ENCODE data around the gene CHRND. TPM values are rescaled to one million over a fixed set of nuclear protein-coding genes. Genes with fewer than 3 reads are reported as not detected.

The CHRND gene
- total and polyA plus RNA-seq, 2 of the 13 experiments (the other 11 are each of a cell fraction or from before 2014, with no cell fraction given) = 0.18 TPM; not detected in 1

DNA sequence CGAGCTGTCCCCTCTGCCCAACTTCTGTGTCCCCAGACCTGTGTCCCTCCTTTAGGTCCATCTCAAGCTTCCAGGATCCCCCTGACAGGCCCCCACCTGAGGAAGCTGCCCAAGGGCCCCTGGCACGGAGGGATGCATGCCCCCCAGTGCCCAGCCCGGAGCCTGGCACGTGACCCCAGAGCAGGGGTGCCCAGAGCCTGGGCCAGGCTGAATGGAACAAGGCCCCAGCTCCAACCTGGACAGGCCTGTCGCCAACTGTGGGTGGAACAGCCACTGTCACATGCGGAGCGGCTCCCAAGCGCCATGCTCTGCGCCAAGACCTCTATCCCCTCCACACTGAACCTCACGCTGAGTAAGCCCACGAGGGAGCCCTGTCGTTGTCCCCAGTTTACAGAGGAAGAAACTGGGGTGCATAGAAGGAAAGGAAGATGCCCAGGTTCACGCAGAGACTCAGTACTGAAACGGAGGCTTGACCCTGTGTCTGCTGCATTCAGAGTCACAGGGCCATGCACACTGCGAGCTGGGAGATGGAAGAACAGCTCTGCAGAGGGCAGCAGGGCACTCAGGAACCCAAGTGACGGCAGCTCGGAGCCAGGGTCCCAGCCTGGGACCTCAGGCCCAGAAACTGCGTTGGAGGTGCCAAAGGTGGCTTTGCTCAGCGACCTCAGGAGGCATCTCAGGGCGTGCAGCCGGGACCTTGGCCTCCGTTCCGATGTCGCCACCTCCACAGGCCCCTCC lies 32.8 kb upstream of the CHRND start:
- no peaks in the 10 kb centered on the region for H3K9me3 ChIP-seq (ENCODE audit: low read length)
- H3K4me2 ChIP-seq (ENCODE audit: low read depth, low read length) = no peak overlapping the region
- no peak overlapping the region for H3K9ac ChIP-seq (ENCODE audit: insufficient read depth, low read depth, low read length)
- FAIRE-seq = no peak
- no peak for TF ChIP-seq ZFP36 (IDR thresholded peaks at IDR 0.05; ENCODE audit: borderline replicate concordance, low read depth, low read length, partially characterized antibody)
- no peak for TF ChIP-seq ZBTB1 (CRISPR knock-in tag; IDR thresholded peaks at IDR 0.05; ENCODE audit: borderline replicate concordance)
- TF ChIP-seq ZNF333 (CRISPR knock-in tag; IDR thresholded peaks at IDR 0.05; ENCODE audit: borderline replicate concordance) = no peak
- TF ChIP-seq TSC22D2 (CRISPR knock-in tag; IDR thresholded peaks at IDR 0.05; ENCODE audit: borderline replicate concordance) = no peak
- TF ChIP-seq, protein P1, sequence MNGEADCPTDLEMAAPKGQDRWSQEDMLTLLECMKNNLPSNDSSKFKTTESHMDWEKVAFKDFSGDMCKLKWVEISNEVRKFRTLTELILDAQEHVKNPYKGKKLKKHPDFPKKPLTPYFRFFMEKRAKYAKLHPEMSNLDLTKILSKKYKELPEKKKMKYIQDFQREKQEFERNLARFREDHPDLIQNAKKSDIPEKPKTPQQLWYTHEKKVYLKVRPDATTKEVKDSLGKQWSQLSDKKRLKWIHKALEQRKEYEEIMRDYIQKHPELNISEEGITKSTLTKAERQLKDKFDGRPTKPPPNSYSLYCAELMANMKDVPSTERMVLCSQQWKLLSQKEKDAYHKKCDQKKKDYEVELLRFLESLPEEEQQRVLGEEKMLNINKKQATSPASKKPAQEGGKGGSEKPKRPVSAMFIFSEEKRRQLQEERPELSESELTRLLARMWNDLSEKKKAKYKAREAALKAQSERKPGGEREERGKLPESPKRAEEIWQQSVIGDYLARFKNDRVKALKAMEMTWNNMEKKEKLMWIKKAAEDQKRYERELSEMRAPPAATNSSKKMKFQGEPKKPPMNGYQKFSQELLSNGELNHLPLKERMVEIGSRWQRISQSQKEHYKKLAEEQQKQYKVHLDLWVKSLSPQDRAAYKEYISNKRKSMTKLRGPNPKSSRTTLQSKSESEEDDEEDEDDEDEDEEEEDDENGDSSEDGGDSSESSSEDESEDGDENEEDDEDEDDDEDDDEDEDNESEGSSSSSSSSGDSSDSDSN (CRISPR knock-in tag; IDR thresholded peaks at IDR 0.05) = no peak
- no peak for TF ChIP-seq NCOA2 (CRISPR knock-in tag; IDR thresholded peaks at IDR 0.05)
- no peak for TF ChIP-seq PAWR (CRISPR knock-in tag; IDR thresholded peaks at IDR 0.05; ENCODE audit: borderline replicate concordance)
- TF ChIP-seq, protein P2, sequence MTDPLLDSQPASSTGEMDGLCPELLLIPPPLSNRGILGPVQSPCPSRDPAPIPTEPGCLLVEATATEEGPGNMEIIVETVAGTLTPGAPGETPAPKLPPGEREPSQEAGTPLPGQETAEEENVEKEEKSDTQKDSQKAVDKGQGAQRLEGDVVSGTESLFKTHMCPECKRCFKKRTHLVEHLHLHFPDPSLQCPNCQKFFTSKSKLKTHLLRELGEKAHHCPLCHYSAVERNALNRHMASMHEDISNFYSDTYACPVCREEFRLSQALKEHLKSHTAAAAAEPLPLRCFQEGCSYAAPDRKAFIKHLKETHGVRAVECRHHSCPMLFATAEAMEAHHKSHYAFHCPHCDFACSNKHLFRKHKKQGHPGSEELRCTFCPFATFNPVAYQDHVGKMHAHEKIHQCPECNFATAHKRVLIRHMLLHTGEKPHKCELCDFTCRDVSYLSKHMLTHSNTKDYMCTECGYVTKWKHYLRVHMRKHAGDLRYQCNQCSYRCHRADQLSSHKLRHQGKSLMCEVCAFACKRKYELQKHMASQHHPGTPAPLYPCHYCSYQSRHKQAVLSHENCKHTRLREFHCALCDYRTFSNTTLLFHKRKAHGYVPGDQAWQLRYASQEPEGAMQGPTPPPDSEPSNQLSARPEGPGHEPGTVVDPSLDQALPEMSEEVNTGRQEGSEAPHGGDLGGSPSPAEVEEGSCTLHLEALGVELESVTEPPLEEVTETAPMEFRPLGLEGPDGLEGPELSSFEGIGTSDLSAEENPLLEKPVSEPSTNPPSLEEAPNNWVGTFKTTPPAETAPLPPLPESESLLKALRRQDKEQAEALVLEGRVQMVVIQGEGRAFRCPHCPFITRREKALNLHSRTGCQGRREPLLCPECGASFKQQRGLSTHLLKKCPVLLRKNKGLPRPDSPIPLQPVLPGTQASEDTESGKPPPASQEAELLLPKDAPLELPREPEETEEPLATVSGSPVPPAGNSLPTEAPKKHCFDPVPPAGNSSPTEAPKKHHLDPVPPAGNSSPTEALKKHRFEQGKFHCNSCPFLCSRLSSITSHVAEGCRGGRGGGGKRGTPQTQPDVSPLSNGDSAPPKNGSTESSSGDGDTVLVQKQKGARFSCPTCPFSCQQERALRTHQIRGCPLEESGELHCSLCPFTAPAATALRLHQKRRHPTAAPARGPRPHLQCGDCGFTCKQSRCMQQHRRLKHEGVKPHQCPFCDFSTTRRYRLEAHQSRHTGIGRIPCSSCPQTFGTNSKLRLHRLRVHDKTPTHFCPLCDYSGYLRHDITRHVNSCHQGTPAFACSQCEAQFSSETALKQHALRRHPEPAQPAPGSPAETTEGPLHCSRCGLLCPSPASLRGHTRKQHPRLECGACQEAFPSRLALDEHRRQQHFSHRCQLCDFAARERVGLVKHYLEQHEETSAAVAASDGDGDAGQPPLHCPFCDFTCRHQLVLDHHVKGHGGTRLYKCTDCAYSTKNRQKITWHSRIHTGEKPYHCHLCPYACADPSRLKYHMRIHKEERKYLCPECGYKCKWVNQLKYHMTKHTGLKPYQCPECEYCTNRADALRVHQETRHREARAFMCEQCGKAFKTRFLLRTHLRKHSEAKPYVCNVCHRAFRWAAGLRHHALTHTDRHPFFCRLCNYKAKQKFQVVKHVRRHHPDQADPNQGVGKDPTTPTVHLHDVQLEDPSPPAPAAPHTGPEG (CRISPR knock-in tag; IDR thresholded peaks at IDR 0.05) = no peak
- TF ChIP-seq ZNF30 (CRISPR knock-in tag; IDR thresholded peaks at IDR 0.05) = no peak
- in situ Hi-C loops (cut with HindIII; ENCODE audit: extremely low pct_ligation_motif_present, low pct_unique_long_range_greater_than_20kb) = no loop called here
- H3K4me3 ChIP-seq (replicated peaks in 1 of 3; ENCODE audit: insufficient read depth in 1 of 3, low read depth in 2 of 3, low read length in 3 of 3) = no peak overlapping the region
- intact Hi-C loops (cut with micrococcal nuclease; ENCODE audit: unreplicated experiment) = no loop called here
- no peaks in the 10 kb centered on the region for H3K4me1 ChIP-seq (ENCODE audit: insufficient read depth, low read length)
- peaks cover 23 to 93% of the 10 kb centered on the region in 2 experiments for H3K27me3 ChIP-seq (ENCODE audit: control insufficient read depth in 1 of 2, insufficient read depth in 2 of 2, low read length in 2 of 2)
- WGBS (ENCODE audit: low lambda C conversion rate) = 8% methylated on average over 12 of the region's 24 CpGs
- no peaks in the 10 kb centered on the region for H4K20me1 ChIP-seq (ENCODE audit: insufficient read depth, low read length)
- POLR2A ChIA-PET = no interaction called here
- CTCF ChIA-PET (ENCODE audit: low intra/inter-chr PET ratio, low total read pairs) = no interaction called here
- no peak overlapping the region for H3K27ac ChIP-seq (ENCODE audit: extremely low read length, insufficient read depth, low read length)
- no peak for ATAC-seq
- no peak overlapping the region for H2AFZ ChIP-seq (ENCODE audit: low read length)
- DNase-seq (ENCODE audit: low spot score) = no peak
- H3K36me3 ChIP-seq (replicated peaks in 1 of 2; ENCODE audit: control insufficient read depth in 1 of 2, insufficient read depth in 2 of 2, low read length in 2 of 2) = no peaks in the 10 kb centered on the region
- no peaks in the 10 kb centered on the region for H3K79me2 ChIP-seq (ENCODE audit: insufficient read depth, low read length)
- no TSS peak for BruUV-seq (replicated peaks)
